GM06990 (cell line): ENCODE data around the gene EIF4E2.
"Not testable (repeated sequence)": the region's sequence is repeated elsewhere in the genome, so short reads cannot be mapped to it uniquely, and the experiment has no call there.

Experiments used
- DNase-seq: peaks from one replicate; pipeline ENCODE4 v3.0.0-alpha.2; 2011; ENCODE audit not compliant: insufficient read length; ENCODE audit errors: extremely low read depth
- H3K27me3 ChIP-seq: replicated peaks from 2 replicates; pipeline ENCODE4 v1.6.0; 2011; ENCODE audit warnings: low read length; ENCODE audit not compliant: control insufficient read depth, insufficient read depth
- H3K36me3 ChIP-seq: 2 replicates; pipeline ENCODE4 v1.5.1; 2011; ENCODE audit warnings: low read length; ENCODE audit not compliant: control insufficient read depth, insufficient read depth
- H3K4me3 ChIP-seq: replicated peaks from 2 replicates; pipeline ENCODE4 v1.5.1; 2011; ENCODE audit warnings: low read depth, mild to moderate bottlenecking, control low read depth, low read length
- CTCF ChIP-seq: IDR thresholded peaks from 2 replicates; pipeline ENCODE4 v1.5.1; 2011; ENCODE audit warnings: low read length, control low read depth, mild to moderate bottlenecking, inconsistent platforms; ENCODE audit not compliant: insufficient read depth, poor library complexity, severe bottlenecking

EIF4E2 gene

DNA sequence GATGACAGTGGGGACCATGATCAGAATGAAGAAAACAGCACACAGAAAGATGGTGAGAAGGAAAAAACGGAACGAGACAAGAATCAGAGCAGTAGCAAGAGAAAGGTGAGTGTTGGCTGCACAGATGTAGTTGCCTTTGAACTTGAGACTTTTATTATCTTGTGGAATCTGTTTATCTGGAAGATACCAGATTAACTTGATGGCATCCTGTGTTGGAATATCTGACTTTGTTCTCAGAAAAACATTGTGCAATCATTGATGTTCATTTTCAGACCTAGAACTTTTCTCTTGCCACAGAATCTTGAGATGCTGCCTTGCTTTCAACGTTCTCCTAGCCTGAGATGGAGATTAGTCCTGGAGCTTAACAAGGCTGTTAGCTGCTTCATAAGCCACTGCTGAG is 5.9 kb downstream of the EIF4E2 start:
- no peak overlapping the region for H3K4me3 ChIP-seq
- H3K36me3 ChIP-seq = peaks cover 10% of the 10 kb centered on the region
- no peak for TF ChIP-seq CTCF
- no peak for DNase-seq
- no peaks in the 10 kb centered on the region for H3K27me3 ChIP-seq

GRCh38 chr2:232562515-232563151 is 12.1 kb downstream of the EIF4E2 start:
- Histone ChIP-seq H3K36me3 (peaks cover 15% of the 10 kb centered on the region), H3K27me3 (no peaks in the 10 kb centered on the region), H3K4me3 (no peak overlapping the region)
- DNase-seq = no peak
- TF ChIP-seq CTCF = no peak

DNA sequence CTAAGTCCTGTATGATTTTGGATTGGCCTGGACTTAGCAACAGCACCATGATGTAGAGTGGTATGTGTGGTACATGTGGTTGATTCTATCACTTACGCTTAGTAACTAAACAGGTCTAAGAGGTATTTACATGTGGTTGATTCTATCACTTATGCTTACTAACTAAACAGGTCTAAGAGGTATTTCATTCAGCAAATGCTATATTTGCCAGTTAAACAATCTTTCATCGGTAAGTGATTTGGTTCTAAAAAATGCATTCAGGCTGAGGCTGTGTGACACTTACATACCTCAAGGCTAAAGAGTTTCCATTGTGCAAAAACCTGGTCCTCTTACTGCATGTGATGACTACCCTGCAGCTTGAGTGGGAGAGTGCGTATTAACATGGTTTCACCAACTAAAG is 13.1 kb downstream of the EIF4E2 start:
- Histone ChIP-seq H3K27me3 (no peaks in the 10 kb centered on the region), H3K4me3 (no peak overlapping the region), H3K36me3 (peaks cover 15% of the 10 kb centered on the region)
- TF ChIP-seq CTCF = no peak
- no peak for DNase-seq

DNA sequence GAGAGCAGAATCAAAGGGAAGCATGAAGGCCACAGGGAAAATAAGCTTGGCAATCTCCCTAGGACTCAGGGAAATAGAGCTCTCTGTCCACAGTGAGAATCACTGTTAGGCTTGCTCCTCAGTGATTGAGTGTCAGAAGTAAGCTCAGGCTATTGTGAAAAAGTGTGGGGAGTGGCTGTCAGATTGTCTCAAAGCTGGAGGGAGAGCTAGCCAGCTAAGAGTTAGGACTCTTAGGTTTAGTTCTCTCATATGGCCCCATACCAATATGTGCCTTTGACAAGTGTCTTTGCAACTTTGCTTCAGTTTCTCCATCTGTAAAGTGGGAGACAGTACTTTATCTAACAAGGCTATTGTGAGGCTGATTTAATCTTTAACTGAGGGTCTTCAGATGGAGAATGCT is 17.2 kb downstream of the EIF4E2 start:
- no peak for TF ChIP-seq CTCF
- Histone ChIP-seq H3K27me3 (no peaks in the 10 kb centered on the region), H3K36me3 (peaks cover 29% of the 10 kb centered on the region), H3K4me3 (no peak overlapping the region)
- DNase-seq = no peak

DNA sequence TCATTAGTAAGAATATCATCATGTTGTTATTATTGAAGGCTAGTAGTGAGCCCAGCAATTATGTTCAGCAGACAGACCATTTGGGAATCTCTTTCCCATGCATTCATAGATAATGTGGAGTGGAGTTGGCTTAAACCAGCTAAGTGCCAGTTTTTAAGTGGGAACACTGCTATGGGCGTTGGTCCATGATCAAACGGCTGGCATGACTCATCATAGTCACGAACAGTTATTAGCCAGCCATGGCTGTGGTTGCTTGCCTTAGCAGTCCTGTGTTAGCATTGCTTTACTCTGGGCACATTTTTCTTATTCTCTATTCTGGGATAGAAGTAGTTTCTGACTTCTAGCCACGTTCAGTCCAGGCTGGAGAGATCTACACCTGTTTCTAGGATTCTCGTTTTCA is 17.7 kb downstream of the EIF4E2 start:
- Histone ChIP-seq H3K36me3 (peaks cover 31% of the 10 kb centered on the region), H3K27me3 (no peaks in the 10 kb centered on the region), H3K4me3 (no peak overlapping the region)
- DNase-seq = no peak
- no peak for TF ChIP-seq CTCF

GRCh38 chr2:232569541-232569940 is 19.1 kb downstream of the EIF4E2 start:
- no peak overlapping the region for H3K4me3 ChIP-seq
- TF ChIP-seq CTCF = no peak
- no peaks in the 10 kb centered on the region for H3K27me3 ChIP-seq
- peaks cover 38% of the 10 kb centered on the region for H3K36me3 ChIP-seq
- no peak for DNase-seq

GRCh38 chr2:232570481-232570880 is 20.0 kb downstream of the EIF4E2 start:
- not testable (repeated sequence) for H3K4me3 ChIP-seq
- H3K36me3 ChIP-seq = peaks cover 39% of the 10 kb centered on the region

More at GRCh38 chr2:232570481-232570880, 20.0 kb downstream of the EIF4E2 start:
- H3K27me3 ChIP-seq, DNase-seq: not testable (repeated sequence)
